ENCODE results near the gene SLCO3A1.

The SLCO3A1 gene

GRCh38 chr15:91862891-91863504 lies 9.5 kb downstream of the SLCO3A1 start:
- no peak for DNase-seq

GRCh38 chr15:91863621-91864255 lies 10.2 kb downstream of the SLCO3A1 start:
- no peak for DNase-seq

- DNase-seq = no peak
Measured at GRCh38 chr15:91864664-91865063, 11.2 kb downstream of the SLCO3A1 start.

DNA sequence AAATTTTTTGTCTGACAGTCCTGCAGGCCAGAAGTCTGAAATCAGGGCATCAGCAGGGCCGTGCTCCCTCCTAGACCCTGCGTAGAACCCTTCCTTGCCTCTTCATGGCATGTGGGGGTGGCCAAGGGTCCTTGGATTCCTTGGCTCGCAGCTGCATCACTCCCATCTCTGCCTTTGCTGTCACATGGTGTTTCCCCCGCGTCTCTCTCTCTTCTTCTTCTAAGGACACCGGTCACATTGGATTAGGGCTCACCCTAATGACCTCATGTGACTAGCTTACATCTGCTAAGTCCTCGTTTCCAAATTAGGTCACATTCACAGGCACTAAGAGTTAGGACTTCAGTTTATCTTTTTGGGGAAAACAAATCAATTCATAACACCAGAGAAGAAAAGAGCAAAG lies 12.0 kb downstream of the SLCO3A1 start:
- no peak for DNase-seq

GRCh38 chr15:91865950-91866349 lies 12.4 kb downstream of the SLCO3A1 start:
- DNase-seq = no peak

GRCh38 chr15:91866371-91866905 lies 12.9 kb downstream of the SLCO3A1 start:
- DNase-seq = no peak

DNA sequence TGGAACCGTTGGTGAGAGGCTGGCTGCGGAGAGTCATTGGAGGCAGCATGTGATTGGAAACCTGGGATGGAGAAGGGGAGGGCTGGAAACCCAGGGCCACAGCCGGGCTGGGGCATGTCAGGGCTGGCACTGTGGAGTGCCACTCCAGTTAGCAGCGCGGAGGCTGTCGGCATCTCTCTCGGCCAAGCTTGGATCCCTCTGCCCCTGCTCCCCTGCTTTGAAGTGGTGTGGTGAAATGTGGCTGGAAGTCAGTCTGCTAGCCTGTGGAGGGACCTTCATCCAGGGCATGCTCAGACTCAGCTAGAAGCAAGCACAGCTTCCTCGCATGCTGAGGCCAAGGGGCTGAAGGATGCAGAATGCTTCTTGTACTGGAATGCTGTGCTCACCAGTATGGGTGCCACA lies 13.5 kb downstream of the SLCO3A1 start:
- no peak for DNase-seq

- DNase-seq = no peak
Measured at GRCh38 chr15:91867581-91868026, 14.1 kb downstream of the SLCO3A1 start.

DNA sequence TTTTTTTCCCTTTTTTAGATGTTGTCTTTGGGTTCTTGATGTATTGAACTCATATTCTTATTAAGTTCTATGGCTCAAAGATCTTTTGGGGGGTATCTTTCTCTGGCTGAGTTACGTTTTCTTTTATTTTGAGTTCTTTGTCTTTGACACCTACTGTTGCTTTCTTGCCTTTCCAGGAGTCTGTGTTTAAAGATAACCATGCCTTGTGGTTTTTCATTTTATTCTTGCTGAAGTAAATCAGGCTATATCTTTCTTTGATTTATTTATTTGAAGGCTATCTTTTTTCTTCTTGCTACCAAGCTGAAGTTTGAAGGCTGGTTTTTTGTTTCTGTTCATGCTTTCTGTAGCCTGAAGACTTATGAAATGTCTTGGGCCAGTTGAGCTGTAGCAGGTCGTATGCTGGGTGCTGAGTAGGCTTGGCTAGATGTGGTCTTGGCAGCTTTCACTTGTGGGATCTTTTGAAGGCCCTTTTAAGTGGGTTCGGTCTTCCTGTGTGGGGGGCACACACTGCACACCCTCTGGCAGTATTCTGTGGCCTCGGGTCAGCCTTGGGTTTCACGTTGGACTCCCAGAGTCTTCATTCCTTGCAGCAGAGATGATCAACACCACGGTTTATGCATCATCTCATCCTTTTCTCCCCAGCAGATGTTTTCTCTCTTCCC lies 17.5 kb downstream of the SLCO3A1 start:
- no peak for DNase-seq

DNA sequence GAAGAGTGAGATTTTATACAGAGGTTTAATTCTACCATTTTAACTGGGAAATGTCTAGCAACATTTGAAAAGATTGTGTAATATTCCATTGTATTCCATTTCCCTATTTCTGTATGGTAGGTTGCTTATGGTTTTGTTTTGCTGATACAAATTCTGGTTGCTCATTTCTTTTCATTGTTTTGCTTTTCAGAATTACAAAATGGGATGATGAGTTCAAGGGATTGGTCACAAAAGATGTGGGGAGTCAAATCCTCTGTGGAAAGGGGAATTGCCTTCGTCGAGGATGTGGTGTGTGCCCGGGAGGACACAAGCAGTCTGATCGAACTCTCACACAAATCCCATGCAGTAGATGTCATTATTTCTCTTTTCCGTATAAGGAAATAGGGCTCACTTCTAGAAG lies 18.3 kb downstream of the SLCO3A1 start:
- DNase-seq = no peak

- no peak for DNase-seq
Measured at GRCh38 chr15:91872356-91873137, 19.0 kb downstream of the SLCO3A1 start.

GRCh38 chr15:91873138-91873536 lies 19.6 kb downstream of the SLCO3A1 start:
- DNase-seq = no peak

- no peak for DNase-seq
Measured at GRCh38 chr15:91874171-91874570, 20.7 kb downstream of the SLCO3A1 start.

- DNase-seq = no peak
Measured at GRCh38 chr15:91874992-91875660, 21.6 kb downstream of the SLCO3A1 start.

- no peak for DNase-seq
Measured at GRCh38 chr15:91876187-91876586, 22.7 kb downstream of the SLCO3A1 start.

GRCh38 chr15:91878319-91878870 lies 24.9 kb downstream of the SLCO3A1 start:
- no peak for DNase-seq

GRCh38 chr15:91879158-91879557 lies 25.6 kb downstream of the SLCO3A1 start:
- no peak for DNase-seq

GRCh38 chr15:91880373-91880772 lies 26.9 kb downstream of the SLCO3A1 start:
- no peak for DNase-seq

DNA sequence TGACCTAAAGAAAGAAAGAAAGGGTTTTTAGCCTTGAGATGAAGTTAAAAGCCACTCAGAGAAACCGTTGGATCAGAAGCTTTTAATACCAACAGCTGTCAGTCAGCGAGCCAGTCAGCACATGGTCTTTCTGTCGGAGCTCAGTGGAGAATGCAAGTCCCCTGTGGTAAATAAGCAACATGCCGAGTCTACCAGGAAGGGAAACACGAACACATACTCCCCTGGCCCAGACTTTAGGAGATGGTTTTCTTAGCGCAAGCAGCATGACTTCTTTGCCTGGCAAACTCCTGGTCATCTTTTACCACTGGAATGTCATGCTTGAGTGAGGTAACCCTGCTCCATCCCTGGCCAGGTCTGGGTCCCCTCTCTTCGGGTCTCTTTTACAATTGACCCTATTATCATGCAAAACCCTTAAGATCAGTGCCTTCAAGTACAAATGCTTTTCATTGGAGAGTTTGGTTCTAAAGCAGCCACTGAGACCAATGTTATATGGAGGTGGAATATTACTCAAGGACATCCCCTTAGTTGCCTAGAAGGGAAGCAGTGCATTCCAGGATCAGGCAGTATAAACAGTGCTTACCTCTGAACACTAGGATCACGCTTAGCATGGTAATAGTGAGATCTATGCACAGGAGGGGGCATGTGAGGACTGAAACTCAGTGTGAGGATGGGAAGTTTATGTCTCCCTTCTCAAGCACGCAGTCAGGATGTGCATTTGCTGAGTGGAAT lies 28.2 kb downstream of the SLCO3A1 start:
- no peak for DNase-seq

GRCh38 chr15:91882858-91883586 lies 29.5 kb downstream of the SLCO3A1 start:
- DNase-seq = no peak

DNA sequence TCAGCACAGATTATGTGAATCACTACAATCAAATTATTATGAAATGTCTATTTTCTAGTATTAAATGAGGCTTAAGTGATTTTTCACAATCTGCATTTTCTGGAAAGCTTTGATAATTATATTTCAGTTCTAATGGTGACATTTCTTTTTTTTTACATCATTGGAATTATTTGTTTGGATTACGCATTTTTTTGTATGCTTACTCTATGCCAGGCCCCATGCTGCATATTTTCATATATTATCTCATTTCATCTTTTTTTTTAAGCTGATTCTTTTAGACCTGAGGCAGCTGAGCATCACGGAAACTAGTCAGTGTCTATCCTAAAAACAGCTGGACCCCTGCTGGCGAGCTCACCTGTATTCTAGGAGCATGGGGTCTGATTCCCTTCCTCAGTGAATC lies 31.1 kb downstream of the SLCO3A1 start:
- DNase-seq = no peak

All from SIG-M5 (cell line).